Stimulated activated CD4-positive, alpha-beta T cell treated with anti-CD3 and anti-CD28 coated beads, Interleukin-15, amount 100 ng/mL, for 1 hour (primary cell): ENCODE measurements around the gene ATP6V0E1.

ENCODE experiments used
- DNase-seq, 2 donors: peaks; one replicate each; pipeline ENCODE4 v3.0.0-alpha.2; 2020; ENCODE audit warnings: low read depth in 1 of 2, low spot score in 1 of 2

Gene ATP6V0E1

DNA sequence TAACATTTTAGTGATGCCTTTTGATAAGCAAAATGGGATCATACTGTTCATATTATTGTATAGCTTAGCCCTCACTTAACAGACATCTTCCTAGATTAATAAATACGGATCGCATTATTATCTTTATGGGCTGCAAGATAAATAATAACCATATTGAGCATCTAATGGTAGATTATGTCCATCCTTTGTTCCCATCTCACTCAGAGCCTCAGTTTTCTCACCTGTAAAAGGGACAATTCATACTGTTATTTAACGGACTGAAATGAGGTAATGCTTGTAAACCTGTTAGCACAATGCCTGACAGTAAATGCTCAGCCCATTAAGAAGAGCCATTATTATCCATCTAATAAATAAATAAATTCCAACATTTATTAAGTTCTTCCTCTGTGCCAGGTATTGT is 27.3 kb upstream of the ATP6V0E1 start:
- DNase-seq = no peak

- DNase-seq = no peak
These were observed 26.6 kb upstream of the ATP6V0E1 start for GRCh38 chr5:172956936-172957335.

GRCh38 chr5:172957458-172957857 is 26.1 kb upstream of the ATP6V0E1 start:
- DNase-seq = no peak

DNA sequence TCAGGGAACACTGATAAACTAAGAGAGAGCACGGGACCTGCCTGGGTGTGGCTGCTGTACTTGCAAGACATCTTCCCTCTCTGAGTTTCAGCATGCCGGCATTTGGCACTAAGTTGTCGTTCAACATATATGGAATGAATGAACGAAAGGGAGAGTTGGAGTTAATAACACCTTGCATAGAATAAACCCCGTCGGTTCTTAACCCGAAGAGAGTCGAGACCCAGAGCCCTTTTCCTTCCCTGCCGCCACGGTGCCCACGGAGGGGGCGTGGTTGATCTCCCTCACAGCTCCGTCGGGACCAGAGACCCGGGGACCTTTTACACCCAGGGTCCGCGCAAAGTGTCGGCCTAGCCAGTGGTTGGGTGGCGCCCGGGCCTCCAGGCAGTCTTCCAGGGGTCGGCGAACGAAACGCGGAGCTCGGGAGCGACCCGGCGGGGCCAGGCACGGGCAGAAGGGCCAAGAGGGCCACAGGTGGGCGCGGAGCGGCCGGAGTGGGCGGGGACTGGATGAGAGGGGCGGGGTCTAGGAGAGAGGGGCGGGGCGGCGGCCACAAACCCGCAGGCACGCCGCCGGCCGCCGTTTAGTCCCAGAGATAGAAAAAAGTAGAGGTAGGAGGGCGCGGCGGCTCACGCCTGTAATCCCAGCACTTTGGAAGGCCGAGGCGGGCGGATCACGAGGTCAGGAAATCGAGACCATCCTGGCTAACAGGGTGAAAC is 25.1 kb upstream of the ATP6V0E1 start:
- DNase-seq = peak; percentile 41 to 49

DNA sequence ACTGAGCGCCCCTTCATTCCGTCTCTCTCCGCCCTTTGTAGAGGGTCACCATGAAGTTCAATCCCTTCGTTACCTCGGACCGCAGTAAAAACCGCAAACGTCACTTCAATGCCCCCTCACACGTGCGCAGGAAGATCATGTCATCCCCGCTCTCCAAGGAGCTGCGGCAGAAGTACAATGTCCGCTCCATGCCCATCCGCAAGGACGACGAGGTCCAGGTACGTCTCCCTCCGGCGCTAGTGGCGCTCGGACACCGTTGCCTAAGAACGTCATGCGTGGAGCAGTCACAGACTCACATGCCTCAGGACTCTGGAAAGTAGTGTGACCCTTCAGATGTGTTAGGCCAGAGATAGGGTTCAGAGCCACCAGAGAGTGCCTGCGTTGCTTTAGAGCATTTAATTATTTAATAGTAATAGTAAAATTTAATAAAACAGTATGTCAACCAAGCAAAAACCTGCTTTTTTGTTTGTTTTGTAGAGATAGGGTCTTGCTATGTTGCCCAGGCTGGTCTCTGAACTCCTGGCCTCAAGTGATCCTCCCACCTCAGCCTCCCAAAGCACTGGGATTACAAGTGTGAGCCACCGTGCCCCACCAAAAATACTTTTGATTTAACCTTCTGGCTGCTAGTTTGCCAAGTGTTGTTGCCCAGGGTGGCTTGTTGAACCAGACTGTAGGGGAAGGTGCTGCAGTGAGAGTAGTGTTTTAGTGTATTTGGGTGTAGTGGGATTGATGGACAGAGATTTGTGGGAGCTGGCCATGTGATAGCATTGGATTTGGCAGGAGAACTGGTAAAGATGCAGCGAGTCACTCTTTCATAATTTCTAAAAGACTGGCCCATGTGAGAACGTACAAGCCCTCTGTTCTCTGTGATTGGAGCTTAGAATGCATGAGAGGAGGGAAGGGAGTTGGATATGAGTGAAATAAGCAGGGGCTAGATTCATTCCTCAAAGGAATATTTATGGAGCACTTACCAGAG is 23.5 kb upstream of the ATP6V0E1 start:
- no peak for DNase-seq

DNA sequence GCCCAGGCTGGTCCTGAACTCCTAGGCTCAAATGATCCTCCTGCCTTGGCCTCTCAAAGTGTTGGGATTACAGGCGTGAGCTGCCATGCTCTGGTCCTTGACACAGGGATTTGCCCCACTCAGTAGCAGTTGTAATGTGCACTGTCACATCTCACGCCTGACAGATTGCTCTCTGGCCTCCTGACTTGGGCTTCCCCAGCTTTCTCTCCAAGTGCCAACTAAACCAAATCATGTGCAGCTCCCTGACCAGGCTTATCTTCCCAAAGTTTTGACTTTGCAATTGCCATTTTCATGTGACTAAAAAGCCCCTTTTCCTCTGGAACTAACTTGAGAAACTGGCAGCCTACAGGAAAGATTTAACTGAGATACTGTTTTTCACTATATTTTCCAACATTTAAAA is 13.7 kb upstream of the ATP6V0E1 start:
- no peak for DNase-seq

DNA sequence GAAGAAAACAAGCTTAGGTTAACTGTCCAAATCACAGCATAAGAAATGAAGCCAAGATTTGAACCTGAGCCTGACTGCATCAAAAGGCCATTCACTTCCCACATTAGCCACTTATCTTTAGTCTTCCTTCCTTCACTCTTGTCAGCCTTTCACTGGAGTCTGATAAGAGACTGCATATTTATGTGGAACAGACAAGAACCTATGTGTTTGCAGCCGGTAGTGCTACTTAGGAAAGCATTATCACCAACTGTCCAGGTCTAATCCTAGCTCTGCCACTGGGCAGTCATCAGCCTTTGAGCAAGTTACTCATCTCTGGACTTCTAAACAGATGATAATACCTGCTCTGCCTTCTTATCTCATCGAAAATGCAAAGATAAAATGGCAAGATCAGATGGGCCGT is 12.1 kb upstream of the ATP6V0E1 start:
- DNase-seq = no peak

- DNase-seq = no peak
These were observed 11.0 kb upstream of the ATP6V0E1 start for GRCh38 chr5:172972552-172972951.

DNA sequence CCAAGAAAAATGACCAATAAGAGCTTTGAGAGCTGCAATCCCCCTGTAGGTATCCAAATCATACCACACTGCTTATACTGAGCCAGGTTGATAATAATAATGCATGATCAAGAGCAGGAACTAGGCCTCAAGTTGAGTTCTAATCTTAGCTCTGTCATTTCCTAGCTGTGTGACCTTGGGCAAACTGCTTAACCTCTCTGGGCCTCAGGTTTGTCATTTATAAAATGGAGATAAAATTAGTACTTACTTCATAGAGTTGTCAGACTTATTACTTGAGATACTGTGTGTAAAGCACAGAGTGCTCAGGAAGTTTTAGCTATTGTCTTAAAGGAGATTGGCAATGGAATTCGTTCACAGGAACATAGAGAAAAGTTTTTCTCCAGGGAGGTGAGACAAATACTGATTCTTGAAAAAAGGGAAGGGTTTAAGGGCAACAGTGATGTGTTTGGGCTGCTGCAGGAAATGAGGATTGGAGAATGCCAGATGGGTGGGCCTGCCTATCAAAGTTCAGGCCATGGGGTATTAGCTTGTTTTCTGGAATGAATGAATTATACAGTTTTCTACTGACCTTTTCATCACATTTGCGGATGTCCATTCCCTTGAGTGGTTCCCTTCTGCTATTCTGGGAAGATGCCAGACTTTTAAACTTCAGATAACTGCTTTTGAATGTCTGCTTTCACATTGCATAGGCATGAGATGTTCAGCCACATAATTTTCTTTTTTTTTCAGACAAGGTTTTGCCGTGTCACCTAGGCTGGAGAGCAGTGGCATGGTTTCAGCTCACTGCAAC is 10.2 kb upstream of the ATP6V0E1 start:
- DNase-seq = no peak

- no peak for DNase-seq
These were observed 9.6 kb upstream of the ATP6V0E1 start for GRCh38 chr5:172973931-172974330.

DNA sequence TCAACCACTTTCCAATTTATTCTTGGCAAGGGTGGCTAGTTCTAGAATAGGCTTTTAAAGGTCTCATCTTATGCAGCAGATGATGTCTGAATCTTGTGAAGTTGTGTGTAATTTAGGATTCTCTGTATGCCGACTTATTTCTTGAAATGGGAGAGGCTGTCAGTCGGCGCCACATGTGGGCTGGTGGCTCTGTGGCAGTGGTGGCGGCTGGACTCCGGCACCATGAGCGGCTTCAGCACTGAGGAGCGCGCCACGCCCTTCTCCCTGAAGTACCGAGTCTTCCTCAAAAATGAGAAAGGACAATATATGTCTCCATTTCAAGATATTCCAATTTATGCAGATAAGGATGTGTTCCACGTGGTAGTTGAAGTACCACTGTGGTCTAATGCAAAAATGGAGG is 8.3 kb upstream of the ATP6V0E1 start:
- no peak for DNase-seq

DNA sequence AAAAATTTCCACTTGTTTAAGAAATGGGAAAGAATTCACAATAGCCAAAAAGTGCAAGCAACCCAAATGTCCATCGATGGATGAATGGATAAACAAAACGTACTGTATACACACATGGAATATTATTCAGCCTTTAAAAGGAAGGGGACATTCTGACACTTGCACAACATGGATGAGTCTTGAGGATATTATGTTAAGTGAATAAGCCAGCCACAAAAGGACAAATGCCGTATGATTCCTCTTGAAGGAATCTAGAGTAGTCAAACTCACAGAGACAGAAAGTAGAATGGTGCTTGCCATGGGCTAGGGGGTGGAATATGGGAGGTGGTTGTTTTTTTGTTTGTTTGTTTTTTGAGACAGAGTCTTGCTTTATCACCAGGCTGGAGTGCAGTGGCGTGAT is 3.8 kb upstream of the ATP6V0E1 start:
- no peak for DNase-seq

DNA sequence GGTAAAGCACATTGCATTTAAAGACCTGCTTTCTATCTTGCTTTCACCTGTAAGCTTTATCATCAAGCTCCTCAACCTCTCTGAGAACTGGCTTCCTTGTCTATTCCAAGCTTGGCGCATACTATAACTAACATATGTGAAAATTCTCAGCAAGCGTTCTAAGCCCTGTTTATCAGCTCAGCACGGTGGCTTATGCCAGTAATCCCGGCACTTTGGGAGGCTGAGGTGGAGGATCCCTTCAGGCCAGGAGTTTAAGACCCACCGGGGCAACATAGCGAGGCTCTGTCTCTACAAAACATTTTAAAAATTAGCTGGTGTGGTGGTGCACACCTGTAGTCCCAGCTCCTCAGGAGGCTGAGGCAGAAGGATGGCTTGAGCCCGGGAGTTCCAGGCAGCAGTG is 1.6 kb upstream of the ATP6V0E1 start:
- no peak for DNase-seq

DNA sequence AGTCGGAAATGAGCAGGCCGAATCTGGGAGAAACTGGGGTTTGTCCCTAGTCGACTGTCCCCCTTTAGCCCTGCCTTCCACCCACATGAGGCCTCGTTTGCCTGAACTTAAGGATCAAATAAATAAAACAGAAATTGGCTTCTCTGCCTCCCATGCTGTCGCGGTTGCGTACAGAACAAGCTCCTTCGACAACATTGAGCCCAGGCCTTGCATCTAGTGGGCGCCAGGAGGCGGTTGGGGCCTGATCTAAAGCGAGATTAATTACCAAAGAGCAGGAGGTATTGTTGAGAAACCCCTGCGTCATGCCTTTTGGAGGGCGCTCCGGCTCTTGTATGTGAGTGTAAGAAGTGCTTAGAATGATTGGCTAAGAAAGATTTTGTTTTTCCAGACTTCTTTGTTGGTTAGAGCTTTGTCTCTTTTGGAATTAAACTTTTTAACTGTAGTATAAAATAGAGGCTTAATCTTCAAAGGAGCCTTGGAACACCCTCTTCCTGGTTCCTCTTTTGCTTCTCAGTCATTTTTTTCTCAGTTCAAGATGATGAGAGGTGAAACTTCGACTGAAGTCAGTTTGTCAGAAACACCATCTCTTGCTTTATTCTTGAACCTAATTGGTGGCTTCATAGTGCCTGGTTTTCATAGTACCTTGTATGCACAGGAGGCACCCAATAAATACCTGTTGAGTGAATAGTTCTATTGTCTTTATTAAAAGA is 828 bp downstream of the ATP6V0E1 start:
- peak; percentile 48 to 57 for DNase-seq

GRCh38 chr5:172985596-172985995 is 2.0 kb downstream of the ATP6V0E1 start:
- no peak for DNase-seq

DNA sequence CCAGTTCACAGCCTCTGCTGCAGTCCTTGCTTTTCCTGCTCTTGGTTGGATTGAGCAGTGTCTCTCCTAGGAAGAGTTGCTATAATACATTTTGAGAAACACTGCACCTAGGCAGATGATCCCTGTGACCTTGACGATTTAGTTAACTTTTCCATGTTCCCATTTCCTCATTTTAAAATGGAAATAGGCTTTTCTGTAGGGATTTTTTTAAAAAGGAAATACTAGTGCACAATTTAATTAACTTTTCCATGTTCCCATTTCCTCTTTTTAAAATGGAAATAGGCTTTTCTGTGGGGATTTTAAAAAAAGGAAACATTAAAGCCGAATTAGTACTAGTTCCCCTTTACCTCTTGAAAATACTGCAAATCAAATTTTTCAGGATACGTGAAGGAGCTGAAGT is 4.7 kb downstream of the ATP6V0E1 start:
- DNase-seq = no peak

- no peak for DNase-seq
These were observed 7.2 kb downstream of the ATP6V0E1 start for GRCh38 chr5:172990776-172991175.

DNA sequence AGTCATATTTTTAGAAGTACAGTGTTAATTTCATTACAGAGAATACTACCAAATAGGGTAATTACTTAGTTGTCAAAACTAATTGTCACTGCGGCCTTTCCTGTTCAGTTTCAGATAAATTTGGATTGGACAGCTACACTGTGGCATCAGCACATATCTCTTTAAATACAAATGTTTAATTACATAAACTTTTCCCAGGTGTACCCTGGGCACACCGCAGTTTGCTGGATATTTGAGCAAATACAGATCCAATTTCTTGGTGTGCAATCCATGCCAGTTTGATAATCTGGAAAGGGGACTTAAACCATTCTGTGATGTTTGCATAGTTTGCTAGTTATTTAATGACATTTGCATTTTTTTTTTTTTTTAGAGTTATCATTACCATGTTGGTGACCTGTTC is 10.8 kb downstream of the ATP6V0E1 start:
- DNase-seq = no peak

GRCh38 chr5:172999372-172999973 is 15.9 kb downstream of the ATP6V0E1 start:
- no peak for DNase-seq

DNA sequence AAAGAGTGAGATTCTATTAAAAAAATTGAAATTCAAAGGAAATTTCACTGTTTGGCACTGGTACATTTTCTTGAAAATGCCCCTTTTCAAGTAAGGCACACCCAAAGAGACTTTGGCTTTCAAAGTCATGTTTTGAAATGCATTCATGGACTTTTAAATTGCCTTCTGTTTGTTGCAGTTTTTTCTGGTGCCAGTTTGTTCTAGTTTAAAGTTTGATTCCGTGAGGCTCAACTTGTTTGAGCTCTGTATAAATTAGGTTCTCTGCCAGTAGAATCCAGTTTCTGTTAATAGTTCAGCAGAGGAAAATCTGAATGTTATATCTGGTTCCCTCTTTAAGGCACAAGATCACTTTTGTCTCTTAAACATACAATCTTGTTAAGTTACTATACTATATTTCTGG is 16.4 kb downstream of the ATP6V0E1 start:
- DNase-seq = no peak
